Loucy (cell line): Measurements from ENCODE around the gene NLRP6.

Source experiments
- CTCF ChIP-seq: fragments of 200-600 bp; sonication (generic); conservative IDR thresholded peaks from 2 replicates; pipeline ENCODE4 v1.5.1; 2014; ENCODE audit warnings: mild to moderate bottlenecking, antibody characterized with exemption, low read length
- EZH2phosphoT487 ChIP-seq: fragments of 200-600 bp; IDR thresholded peaks from 2 replicates; pipeline ENCODE4 v1.6.1; 2018; ENCODE audit warnings: antibody characterized with exemption, mild to moderate bottlenecking, moderate library complexity, borderline replicate concordance

GRCh38 chr11:279966-280705 lies 1.9 kb downstream of the NLRP6 start:
- no peak for TF ChIP-seq CTCF
- no peak for TF ChIP-seq EZH2phosphoT487
